Epithelial cell of proximal tubule (primary cell): ENCODE measurements around the gene GARIN3. TPM values are rescaled to one million over a fixed set of nuclear protein-coding genes. Genes with fewer than 3 reads are reported as not detected.

Experiments
- DNase-seq: peaks from one replicate; pipeline ENCODE4 v3.0.0-alpha.2; 2011; ENCODE audit warnings: low read depth
- H3K4me3 ChIP-seq: 2 replicates; pipeline ENCODE4 v1.5.1; 2011; ENCODE audit warnings: low read depth, mild to moderate bottlenecking, low read length
- CTCF ChIP-seq: conservative IDR thresholded peaks from 2 replicates; pipeline ENCODE4 v1.5.1; 2012; ENCODE audit warnings: low read depth, mild to moderate bottlenecking, low read length
- total RNA-seq: library from RNA; depleted of rRNA; stranded (reverse); fragments of >200 nt; gene quantifications from 2 replicates; pipeline ENCODE4 v1.2.3, GENCODE V29; 2015

GARIN3 gene
- total RNA-seq, 1 donor from 2014 or later = not detected

GRCh38 chr5:157205708-157206107 is 39.6 kb upstream of the GARIN3 start:
- H3K4me3 ChIP-seq = no peak overlapping the region
- DNase-seq = no peak
- no peak for TF ChIP-seq CTCF

GRCh38 chr5:157204765-157205164 is 38.7 kb upstream of the GARIN3 start:
- DNase-seq = no peak
- no peak for TF ChIP-seq CTCF
- H3K4me3 ChIP-seq = no peak overlapping the region

- no peak for TF ChIP-seq CTCF
- H3K4me3 ChIP-seq = no peak overlapping the region
- no peak for DNase-seq
These were observed 37.4 kb upstream of the GARIN3 start for GRCh38 chr5:157203417-157203816.

- no peak for TF ChIP-seq CTCF
- no peak overlapping the region for H3K4me3 ChIP-seq
- no peak for DNase-seq
These were observed 35.8 kb upstream of the GARIN3 start for GRCh38 chr5:157201857-157202256.

- TF ChIP-seq CTCF = no peak
- no peak overlapping the region for H3K4me3 ChIP-seq
- no peak for DNase-seq
These were observed 32.4 kb upstream of the GARIN3 start for GRCh38 chr5:157198277-157198986.

GRCh38 chr5:157197086-157197485 is 31.0 kb upstream of the GARIN3 start:
- no peak overlapping the region for H3K4me3 ChIP-seq
- DNase-seq = no peak
- TF ChIP-seq CTCF = no peak

- no peak for TF ChIP-seq CTCF
- DNase-seq = no peak
- H3K4me3 ChIP-seq = no peak overlapping the region
These were observed 30.0 kb upstream of the GARIN3 start for GRCh38 chr5:157196045-157196444.
